SJSA1 (cell line): Measurements from ENCODE around the gene KIRREL3. TPM values are rescaled to one million over a fixed set of nuclear protein-coding genes. Genes with fewer than 3 reads are reported as not detected.

Experiments
- DNase-seq, 2 experiments: peaks; one replicate each; pipeline ENCODE4 v3.0.0-alpha.2; 2015 to 2020; ENCODE audit warnings: low spot score in 2 of 2, low read depth in 1 of 2
- H3K27ac ChIP-seq: fragments of 250-450 bp; sonication (Bioruptor Pico); 2 replicates; pipeline ENCODE4 v1.5.1; 2020; ENCODE audit warnings: mild to moderate bottlenecking, moderate library complexity
- H3K27me3 ChIP-seq: fragments of 250-450 bp; sonication (Bioruptor Pico); replicated peaks from 2 replicates; pipeline ENCODE4 v1.5.1; 2020; ENCODE audit warnings: mild to moderate bottlenecking, moderate library complexity
- H3K36me3 ChIP-seq: fragments of 250-450 bp; sonication (Bioruptor Pico); 2 replicates; pipeline ENCODE4 v1.5.1; 2020; ENCODE audit warnings: mild to moderate bottlenecking
- H3K4me1 ChIP-seq: fragments of 250-450 bp; sonication (Bioruptor Pico); replicated peaks from 2 replicates; pipeline ENCODE4 v1.6.1; 2021; ENCODE audit warnings: mild to moderate bottlenecking
- H3K4me3 ChIP-seq: fragments of 250-450 bp; sonication (Bioruptor Pico); 2 replicates; pipeline ENCODE4 v1.5.1; 2020; ENCODE audit warnings: mild to moderate bottlenecking
- H3K9me3 ChIP-seq: fragments of 250-450 bp; sonication (Bioruptor Pico); replicated peaks from 2 replicates; pipeline ENCODE4 v1.5.1; 2020; ENCODE audit warnings: mild to moderate bottlenecking
- total RNA-seq: library from RNA; depleted of rRNA; stranded (reverse); fragments of >200 nt; shearing (Covaris generic); gene quantifications from 2 replicates; pipeline ENCODE4 v1.2.3, GENCODE V29; 2014

The KIRREL3 gene
- total RNA-seq, 1 experiment from 2014 or later, result 5.3 TPM

- Histone ChIP-seq H3K36me3 (no peaks in the 10 kb centered on the region), H3K9me3 (no peaks in the 10 kb centered on the region), H3K27me3 (no peaks in the 10 kb centered on the region), H3K4me1 (no peaks in the 10 kb centered on the region), H3K27ac (no peak overlapping the region), H3K4me3 (no peak overlapping the region)
- no peak for DNase-seq
Observed at GRCh38 chr11:126522606-126523005, 478.0 kb downstream of the KIRREL3 start.

DNA sequence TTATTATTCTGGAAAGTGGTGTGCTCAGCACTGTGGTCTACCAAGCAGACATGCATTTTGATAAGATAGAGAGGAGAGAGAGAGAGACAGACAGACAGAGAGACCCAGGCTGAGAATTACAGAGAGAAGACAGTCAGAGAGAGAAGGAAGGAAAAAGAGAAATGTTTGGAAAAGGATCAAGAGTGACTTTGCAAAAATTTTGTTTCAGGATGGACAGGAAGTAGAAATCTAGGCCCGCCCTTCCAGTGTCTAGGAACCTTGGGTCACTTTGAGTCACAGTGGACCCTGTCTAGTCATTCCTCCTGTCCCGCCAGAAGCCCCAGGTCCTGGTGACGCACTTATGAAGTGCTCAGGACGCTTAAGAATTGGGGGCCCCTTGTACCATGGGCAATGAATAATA is 478.4 kb downstream of the KIRREL3 start:
- no peak overlapping the region for H3K4me3 ChIP-seq
- no peak overlapping the region for H3K27ac ChIP-seq
- H3K27me3 ChIP-seq, result no peaks in the 10 kb centered on the region
- no peaks in the 10 kb centered on the region for H3K4me1 ChIP-seq
- no peak for DNase-seq
- no peaks in the 10 kb centered on the region for H3K9me3 ChIP-seq
- no peaks in the 10 kb centered on the region for H3K36me3 ChIP-seq

DNA sequence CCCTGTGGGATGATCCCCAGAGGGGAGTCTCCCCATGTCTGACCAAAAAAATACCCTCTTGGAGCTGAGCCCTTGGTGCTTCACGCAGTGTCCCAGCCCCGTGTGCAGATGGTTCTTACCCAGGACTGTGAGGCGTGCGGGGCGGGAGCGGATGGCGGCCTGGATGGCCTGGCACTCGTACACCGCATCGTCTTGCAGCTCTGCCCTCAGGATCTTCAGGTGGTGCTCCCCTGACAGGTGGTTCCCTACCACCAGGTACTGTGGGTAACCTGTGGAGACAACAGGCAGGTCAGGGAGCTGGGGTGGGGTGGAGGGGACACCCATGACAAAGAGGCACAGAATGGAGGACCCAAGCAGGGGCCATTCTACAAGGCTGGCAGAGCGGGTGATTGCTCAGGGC is 479.4 kb downstream of the KIRREL3 start:
- no peak for DNase-seq
- Histone ChIP-seq H3K27ac (no peak overlapping the region), H3K4me1 (no peaks in the 10 kb centered on the region), H3K27me3 (no peaks in the 10 kb centered on the region), H3K36me3 (no peaks in the 10 kb centered on the region), H3K4me3 (no peak overlapping the region), H3K9me3 (no peaks in the 10 kb centered on the region)

GRCh38 chr11:126519764-126520734 is 480.5 kb downstream of the KIRREL3 start:
- no peaks in the 10 kb centered on the region for H3K9me3 ChIP-seq
- DNase-seq, result no peak
- no peak overlapping the region for H3K27ac ChIP-seq
- H3K4me3 ChIP-seq, result no peak overlapping the region
- no peaks in the 10 kb centered on the region for H3K27me3 ChIP-seq
- no peaks in the 10 kb centered on the region for H3K36me3 ChIP-seq
- no peaks in the 10 kb centered on the region for H3K4me1 ChIP-seq

DNA sequence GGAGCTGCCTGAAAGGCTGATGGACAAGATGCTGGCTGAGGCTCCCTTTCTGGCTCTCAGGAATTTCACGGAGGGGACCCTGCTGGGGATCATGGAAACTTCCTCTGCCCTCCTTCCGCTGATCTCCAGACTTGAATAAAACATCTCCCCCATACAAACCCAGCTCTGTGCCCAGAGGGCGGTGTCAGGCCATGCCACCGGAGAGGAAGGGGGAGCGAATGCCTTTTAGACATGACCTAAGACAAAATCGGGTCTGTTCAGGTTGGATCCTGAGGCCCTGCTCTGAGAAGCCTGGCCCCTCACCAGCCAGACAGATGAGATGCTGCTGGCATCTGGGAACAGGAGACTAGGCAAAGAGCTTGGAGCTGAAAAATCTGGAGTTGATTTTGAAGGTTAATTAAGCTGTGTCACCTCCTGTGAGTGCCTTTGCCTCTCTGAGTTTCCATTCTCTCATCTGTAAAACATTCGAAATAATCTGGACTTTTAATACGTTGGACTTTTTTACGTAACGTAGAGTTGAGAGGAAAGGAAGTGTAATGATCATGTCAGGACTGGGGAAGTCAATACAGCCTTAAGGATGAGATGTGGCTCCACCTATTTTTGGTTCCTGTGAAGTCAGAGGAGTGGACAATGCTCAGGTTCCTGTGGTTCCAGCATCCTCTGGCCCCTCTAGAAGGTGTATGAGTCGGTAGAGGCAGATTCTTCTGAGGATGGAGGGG is 481.4 kb downstream of the KIRREL3 start:
- H3K4me3 ChIP-seq, result no peak overlapping the region
- no peak overlapping the region for H3K27ac ChIP-seq
- H3K4me1 ChIP-seq, result no peaks in the 10 kb centered on the region
- no peaks in the 10 kb centered on the region for H3K9me3 ChIP-seq
- H3K27me3 ChIP-seq, result no peaks in the 10 kb centered on the region
- H3K36me3 ChIP-seq, result no peaks in the 10 kb centered on the region
- DNase-seq, result no peak

GRCh38 chr11:126518071-126518971 is 482.2 kb downstream of the KIRREL3 start:
- no peaks in the 10 kb centered on the region for H3K27me3 ChIP-seq
- H3K4me1 ChIP-seq, result no peaks in the 10 kb centered on the region
- no peak for DNase-seq
- no peaks in the 10 kb centered on the region for H3K9me3 ChIP-seq
- H3K4me3 ChIP-seq, result no peak overlapping the region
- no peaks in the 10 kb centered on the region for H3K36me3 ChIP-seq
- no peak overlapping the region for H3K27ac ChIP-seq

GRCh38 chr11:126515501-126515900 is 485.1 kb downstream of the KIRREL3 start:
- Histone ChIP-seq H3K27me3 (no peaks in the 10 kb centered on the region), H3K4me3 (no peak overlapping the region), H3K36me3 (no peaks in the 10 kb centered on the region), H3K4me1 (no peaks in the 10 kb centered on the region), H3K27ac (no peak overlapping the region), H3K9me3 (no peaks in the 10 kb centered on the region)
- no peak for DNase-seq

- Histone ChIP-seq H3K4me3 (no peak overlapping the region), H3K27me3 (no peaks in the 10 kb centered on the region), H3K9me3 (no peaks in the 10 kb centered on the region), H3K27ac (no peak overlapping the region), H3K36me3 (no peaks in the 10 kb centered on the region), H3K4me1 (no peaks in the 10 kb centered on the region)
- no peak for DNase-seq
Observed at GRCh38 chr11:126514061-126514693, 486.4 kb downstream of the KIRREL3 start.

- Histone ChIP-seq H3K27me3 (no peaks in the 10 kb centered on the region), H3K4me3 (no peak overlapping the region), H3K27ac (no peak overlapping the region), H3K4me1 (no peaks in the 10 kb centered on the region), H3K36me3 (no peaks in the 10 kb centered on the region), H3K9me3 (no peaks in the 10 kb centered on the region)
- DNase-seq, result no peak
Observed at GRCh38 chr11:126512741-126513715, 487.5 kb downstream of the KIRREL3 start.

GRCh38 chr11:126512251-126512650 is 488.3 kb downstream of the KIRREL3 start:
- H3K27ac ChIP-seq, result no peak overlapping the region

DNA sequence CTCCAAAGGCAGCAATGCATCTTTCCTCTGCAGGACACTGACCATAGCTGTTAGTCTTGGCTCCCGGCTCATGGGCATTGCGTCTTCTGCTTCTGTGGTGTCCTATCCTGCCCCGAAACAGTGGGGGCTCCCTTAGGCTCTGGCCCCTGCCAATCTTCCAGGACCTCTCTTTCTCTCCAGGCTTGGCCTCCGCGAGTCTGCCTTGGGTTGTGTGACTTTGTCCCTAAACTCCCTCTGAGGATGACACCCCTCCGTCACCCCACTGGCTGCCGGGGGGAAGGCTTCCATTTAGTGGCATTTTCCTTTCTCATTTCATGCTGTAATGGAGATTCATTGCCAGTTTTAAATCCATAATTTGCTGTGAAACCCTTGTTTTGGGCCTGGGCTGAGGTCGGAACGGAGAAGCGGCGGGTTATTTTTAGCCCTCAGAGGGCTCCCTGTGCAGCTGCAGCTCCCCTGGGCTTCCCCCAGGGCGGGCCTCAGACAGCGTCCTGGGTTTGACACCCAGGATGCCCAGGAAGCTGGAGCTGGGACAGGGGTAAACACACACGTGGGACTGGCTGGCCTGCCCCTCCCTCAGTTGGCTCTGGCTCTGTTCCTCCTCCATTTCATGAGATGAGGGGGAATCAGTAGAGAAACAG is 489.0 kb downstream of the KIRREL3 start:
- Histone ChIP-seq H3K4me3 (no peak overlapping the region), H3K36me3 (no peaks in the 10 kb centered on the region), H3K27me3 (no peaks in the 10 kb centered on the region), H3K27ac (no peak overlapping the region), H3K9me3 (no peaks in the 10 kb centered on the region), H3K4me1 (no peaks in the 10 kb centered on the region)
- no peak for DNase-seq

More at GRCh38 chr11:126512251-126512650, 488.3 kb downstream of the KIRREL3 start:
- no peaks in the 10 kb centered on the region for H3K4me1 ChIP-seq
- no peak for DNase-seq
- H3K9me3 ChIP-seq, result no peaks in the 10 kb centered on the region
- no peaks in the 10 kb centered on the region for H3K36me3 ChIP-seq
- no peaks in the 10 kb centered on the region for H3K27me3 ChIP-seq
- H3K4me3 ChIP-seq, result no peak overlapping the region
